ENCODE data around the gene FAM171A1.

DNA sequence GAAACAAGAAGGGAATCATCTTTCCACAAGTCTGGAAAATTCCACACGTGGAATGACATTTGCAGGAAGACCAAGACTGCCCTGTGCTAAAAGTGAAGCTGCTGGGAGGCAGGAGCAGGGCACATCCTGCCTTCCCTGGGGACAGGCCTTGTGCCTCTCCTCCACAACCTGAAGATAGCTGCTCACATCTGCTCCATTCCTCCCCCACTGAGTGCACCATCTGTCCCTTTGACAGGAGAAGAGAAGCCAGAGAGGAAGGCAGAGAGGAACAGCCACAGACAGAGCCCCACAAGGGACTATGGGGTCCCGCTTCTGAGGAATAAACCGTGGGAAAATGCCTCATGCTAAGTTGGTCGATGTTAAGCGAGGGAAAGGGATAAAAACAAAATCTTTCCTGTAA, 15.9 kb upstream of the FAM171A1 start:
- TF ChIP-seq, protein P1, sequence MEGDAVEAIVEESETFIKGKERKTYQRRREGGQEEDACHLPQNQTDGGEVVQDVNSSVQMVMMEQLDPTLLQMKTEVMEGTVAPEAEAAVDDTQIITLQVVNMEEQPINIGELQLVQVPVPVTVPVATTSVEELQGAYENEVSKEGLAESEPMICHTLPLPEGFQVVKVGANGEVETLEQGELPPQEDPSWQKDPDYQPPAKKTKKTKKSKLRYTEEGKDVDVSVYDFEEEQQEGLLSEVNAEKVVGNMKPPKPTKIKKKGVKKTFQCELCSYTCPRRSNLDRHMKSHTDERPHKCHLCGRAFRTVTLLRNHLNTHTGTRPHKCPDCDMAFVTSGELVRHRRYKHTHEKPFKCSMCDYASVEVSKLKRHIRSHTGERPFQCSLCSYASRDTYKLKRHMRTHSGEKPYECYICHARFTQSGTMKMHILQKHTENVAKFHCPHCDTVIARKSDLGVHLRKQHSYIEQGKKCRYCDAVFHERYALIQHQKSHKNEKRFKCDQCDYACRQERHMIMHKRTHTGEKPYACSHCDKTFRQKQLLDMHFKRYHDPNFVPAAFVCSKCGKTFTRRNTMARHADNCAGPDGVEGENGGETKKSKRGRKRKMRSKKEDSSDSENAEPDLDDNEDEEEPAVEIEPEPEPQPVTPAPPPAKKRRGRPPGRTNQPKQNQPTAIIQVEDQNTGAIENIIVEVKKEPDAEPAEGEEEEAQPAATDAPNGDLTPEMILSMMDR (IDR thresholded peaks at IDR 0.05; ENCODE audit: poor library complexity) = no peak
- no peak for TF ChIP-seq EZH2 (IDR thresholded peaks at IDR 0.05; ENCODE audit: borderline replicate concordance)
- no peak for TF ChIP-seq EZH2phosphoT487 (IDR thresholded peaks at IDR 0.05; ENCODE audit: low read depth, severe bottlenecking, unreplicated experiment)
